Erythroblast (primary cell): Measurements from ENCODE around the gene RASSF5.

Experiments
- GATA1 ChIP-seq: IDR thresholded peaks from 2 replicates; pipeline ENCODE4 v1.6.1; 2011; ENCODE audit warnings: low read depth, mild to moderate bottlenecking, control low read depth, low read length, moderate library complexity
- POLR2A ChIP-seq: IDR thresholded peaks from 2 replicates; pipeline ENCODE4 v1.6.1; 2011; ENCODE audit warnings: mild to moderate bottlenecking, low read length

DNA sequence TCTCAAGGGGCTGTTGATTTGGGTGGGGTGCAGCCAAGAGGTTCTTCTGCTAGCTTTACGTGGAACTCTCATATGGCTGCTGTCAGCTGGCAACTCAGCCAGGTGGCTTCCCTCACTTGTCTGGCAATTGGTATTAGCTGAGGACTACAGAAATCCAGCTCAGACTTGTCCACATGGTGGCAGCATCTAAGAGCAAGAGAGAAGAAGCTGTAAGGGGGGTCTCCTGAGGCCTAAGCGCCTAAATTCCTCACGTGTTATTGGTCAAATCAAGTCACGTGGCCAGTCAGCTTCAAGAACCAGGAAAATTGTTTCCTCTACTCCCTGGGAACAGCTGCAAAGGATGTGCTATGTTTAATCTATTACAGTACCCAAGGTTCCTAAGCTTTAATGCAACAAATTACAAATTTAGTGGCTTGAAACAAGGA lies 123.8 kb downstream of the RASSF5 start:
- no peak for TF ChIP-seq POLR2A
- TF ChIP-seq GATA1: no peak
